Chondrocyte (in vitro differentiated cells): ENCODE measurements around the gene MBOAT7. TPM values are rescaled to one million over a fixed set of nuclear protein-coding genes. Genes with fewer than 3 reads are reported as not detected.
A peak's percentile ranks its signal among the peaks of the same experiment; 100 is the strongest.

Experiments
- DNase-seq: peaks from one replicate; pipeline ENCODE4 v3.0.0; 2021; ENCODE audit warnings: mixed read lengths, low spot score
- H3K27ac Mint-ChIP-seq: one replicate; pipeline ENCODE4 v1.8.0; 2021; ENCODE audit warnings: mild to moderate bottlenecking, moderate library complexity, mixed read lengths; ENCODE audit not compliant: unreplicated experiment
- H3K27me3 Mint-ChIP-seq: 2 replicates; pipeline ENCODE4 v1.8.0; 2021; ENCODE audit warnings: low read depth, mixed read lengths
- H3K36me3 Mint-ChIP-seq: 2 replicates; pipeline ENCODE4 v1.8.0; 2021; ENCODE audit warnings: low read depth, mixed read lengths
- H3K4me1 Mint-ChIP-seq: 2 replicates; pipeline ENCODE4 v1.8.0; 2021; ENCODE audit warnings: low read depth, mild to moderate bottlenecking, mixed read lengths
- H3K4me3 Mint-ChIP-seq: one replicate; pipeline ENCODE4 v1.8.0; 2021; ENCODE audit warnings: mild to moderate bottlenecking, moderate library complexity, mixed read lengths; ENCODE audit not compliant: unreplicated experiment
- H3K9me3 Mint-ChIP-seq: 2 replicates; pipeline ENCODE4 v1.8.0; 2021; ENCODE audit warnings: low read depth, mixed read lengths
- CTCF ChIP-seq: fragments of 200-600 bp; sonication (generic); IDR thresholded peaks from 2 replicates; pipeline ENCODE4 v1.5.0; 2021; ENCODE audit warnings: antibody characterized with exemption, mild to moderate bottlenecking, moderate library complexity
- total RNA-seq: library from RNA; stranded (reverse); gene quantifications from 3 replicates; pipeline ENCODE4 v1.2.1, GENCODE V29; 2021

Gene MBOAT7
- total RNA-seq, 1 donor from 2014 or later = 83.8 TPM

- no peak for TF ChIP-seq CTCF
- H3K36me3 Mint-ChIP-seq = peaks cover 51% of the 10 kb centered on the region
- no peak overlapping the region for H3K4me3 Mint-ChIP-seq
- DNase-seq = no peak
- no peaks in the 10 kb centered on the region for H3K27me3 Mint-ChIP-seq
- no peaks in the 10 kb centered on the region for H3K4me1 Mint-ChIP-seq
- no peaks in the 10 kb centered on the region for H3K9me3 Mint-ChIP-seq
- peak overlapping the region; percentile 41 for H3K27ac Mint-ChIP-seq
These were observed 41.7 kb downstream of the MBOAT7 start for GRCh38 chr19:54147676-54148075.

DNA sequence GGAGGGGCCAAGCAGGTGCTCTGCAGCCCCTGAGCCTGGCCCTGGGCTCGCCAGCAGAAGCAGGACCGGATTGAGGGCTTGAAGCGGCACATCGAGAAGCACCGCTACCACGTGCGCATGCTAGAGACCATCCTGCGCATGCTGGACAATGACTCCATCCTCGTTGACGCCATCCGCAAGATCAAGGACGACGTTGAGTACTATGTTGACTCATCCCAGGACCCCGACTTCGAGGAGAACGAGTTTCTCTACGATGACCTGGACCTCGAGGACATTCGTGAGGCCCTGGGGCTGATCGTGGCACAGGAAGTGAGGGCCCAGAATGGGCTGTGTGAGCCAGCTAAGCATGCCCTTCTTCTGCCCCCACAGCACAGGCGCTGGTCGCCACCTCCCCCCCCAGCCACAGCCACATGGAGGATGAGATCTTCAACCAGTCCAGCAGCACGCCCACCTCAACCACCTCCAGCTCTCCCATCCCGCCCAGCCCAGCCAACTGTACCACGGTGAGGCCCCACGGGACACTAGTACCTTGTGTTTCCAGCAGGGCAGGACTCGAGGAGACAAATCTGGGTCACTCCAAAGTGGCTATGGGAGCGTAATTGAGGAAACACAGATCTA is 43.7 kb downstream of the MBOAT7 start:
- no peak for DNase-seq
- Mint-ChIP-seq H3K4me1 (peaks cover 17% of the 10 kb centered on the region), H3K4me3 (no peak overlapping the region), H3K9me3 (no peaks in the 10 kb centered on the region), H3K36me3 (peaks cover 42% of the 10 kb centered on the region), H3K27me3 (no peaks in the 10 kb centered on the region), H3K27ac (no peak overlapping the region)
- TF ChIP-seq CTCF = no peak

DNA sequence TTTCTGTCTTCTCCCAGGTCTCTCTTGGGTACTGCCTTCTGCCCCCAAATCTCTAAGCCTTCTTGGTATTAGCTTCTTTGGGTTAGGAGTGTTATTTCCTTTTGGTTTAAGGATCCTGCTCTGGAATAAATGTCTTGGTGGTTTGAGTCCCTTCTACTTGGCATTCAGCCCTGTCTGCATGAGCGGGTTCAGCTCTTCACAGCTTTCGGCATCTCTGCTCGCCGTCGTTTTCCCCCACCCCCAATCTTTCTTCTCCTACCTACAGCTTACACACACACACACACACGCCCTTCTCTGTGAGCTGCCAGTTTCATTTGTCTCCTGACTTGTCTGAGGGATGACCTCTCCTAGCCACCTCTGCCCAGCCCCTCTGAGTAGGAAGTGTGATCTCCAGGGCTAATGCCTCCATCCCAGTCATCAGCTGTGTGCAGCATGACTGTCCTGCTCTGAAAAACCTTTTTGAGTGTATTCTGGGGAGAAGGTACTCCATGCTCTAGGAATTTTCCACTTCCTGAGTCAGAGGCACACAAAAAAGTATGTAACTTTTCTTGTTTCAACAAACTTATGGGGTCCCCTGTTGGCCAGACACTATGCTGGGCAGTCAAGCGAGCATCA is 47.1 kb downstream of the MBOAT7 start:
- Mint-ChIP-seq H3K4me3 (no peak overlapping the region), H3K36me3 (peaks cover 29% of the 10 kb centered on the region), H3K27me3 (no peaks in the 10 kb centered on the region), H3K9me3 (no peaks in the 10 kb centered on the region), H3K4me1 (peaks cover 39% of the 10 kb centered on the region), H3K27ac (peak overlapping the region; percentile 73)
- no peak for DNase-seq
- no peak for TF ChIP-seq CTCF

GRCh38 chr19:54141356-54141755 is 48.0 kb downstream of the MBOAT7 start:
- Mint-ChIP-seq H3K36me3 (peaks cover 22% of the 10 kb centered on the region), H3K27ac (no peak overlapping the region), H3K4me3 (no peak overlapping the region), H3K9me3 (no peaks in the 10 kb centered on the region), H3K4me1 (peaks cover 44% of the 10 kb centered on the region), H3K27me3 (no peaks in the 10 kb centered on the region)
- TF ChIP-seq CTCF = no peak
- no peak for DNase-seq

GRCh38 chr19:54138489-54139256 is 50.7 kb downstream of the MBOAT7 start:
- Mint-ChIP-seq H3K36me3 (peaks cover 7% of the 10 kb centered on the region), H3K4me3 (peak overlapping the region; percentile 81), H3K27me3 (peaks cover 4% of the 10 kb centered on the region)

More at GRCh38 chr19:54138489-54139256, 50.7 kb downstream of the MBOAT7 start:
- Mint-ChIP-seq H3K27ac (peak overlapping the region; percentile 92), H3K4me1 (peaks cover 51% of the 10 kb centered on the region), H3K9me3 (no peaks in the 10 kb centered on the region)
- no peak for TF ChIP-seq CTCF
- no peak for DNase-seq
